GM12872 (cell line): ENCODE results near the gene NRAP.

Experiments used
- CTCF ChIP-seq: IDR thresholded peaks from 3 replicates; pipeline ENCODE4 v1.5.1; 2011; ENCODE audit warnings: low read depth, mild to moderate bottlenecking, low read length, moderate library complexity; ENCODE audit not compliant: insufficient read depth

Gene NRAP

GRCh38 chr10:113600569-113600968 lies 63.3 kb downstream of the NRAP start:
- no peak for TF ChIP-seq CTCF

GRCh38 chr10:113594652-113595051 lies 69.2 kb downstream of the NRAP start:
- TF ChIP-seq CTCF: no peak

GRCh38 chr10:113592380-113592779 lies 71.5 kb downstream of the NRAP start:
- TF ChIP-seq CTCF: no peak

GRCh38 chr10:113590581-113590980 lies 73.3 kb downstream of the NRAP start:
- no peak for TF ChIP-seq CTCF

- TF ChIP-seq CTCF: no peak
Observed at GRCh38 chr10:113589201-113589770, 74.6 kb downstream of the NRAP start.

GRCh38 chr10:113585949-113586348 lies 77.9 kb downstream of the NRAP start:
- TF ChIP-seq CTCF: no peak

GRCh38 chr10:113583571-113583970 lies 80.3 kb downstream of the NRAP start:
- TF ChIP-seq CTCF: no peak
